Ascending aorta (tissue), 2 donors: ENCODE data around the gene CEP43. TPM values are rescaled to one million over a fixed set of nuclear protein-coding genes. Genes with fewer than 3 reads are reported as not detected.
A peak's percentile ranks its signal among the peaks of the same experiment; 100 is the strongest.
"Not testable (repeated sequence)": the region's sequence is repeated elsewhere in the genome, so short reads cannot be mapped to it uniquely, and the experiment has no call there.

Experiments
- DNase-seq, 2 donors: peaks; one replicate each; pipeline ENCODE4 v3.0.0-alpha.2; 2019; ENCODE audit warnings: low spot score in 2 of 2
- H3K27ac ChIP-seq, 2 donors: fragments of 200-600 bp; sonication (generic); one replicate each; pipeline ENCODE4 v1.5.1; 2016 to 2017; ENCODE audit warnings: mild to moderate bottlenecking in 1 of 2
- H3K27me3 ChIP-seq: fragments of 200-600 bp; sonication (generic); one replicate; pipeline ENCODE4 v1.5.1; 2017
- H3K36me3 ChIP-seq, 2 donors: fragments of 200-600 bp; sonication (generic); one replicate each; pipeline ENCODE4 v1.5.1; 2016
- H3K4me1 ChIP-seq, 2 donors: fragments of 200-600 bp; sonication (generic); one replicate each; pipeline ENCODE4 v1.5.1; 2016 to 2017; ENCODE audit warnings: mild to moderate bottlenecking in 1 of 2
- H3K4me3 ChIP-seq, 2 donors: fragments of 200-600 bp; sonication (generic); one replicate each; pipeline ENCODE4 v1.5.1; 2016 to 2017; ENCODE audit warnings: mild to moderate bottlenecking in 1 of 2
- H3K9me3 ChIP-seq, 2 donors: fragments of 200-600 bp; sonication (generic); one replicate each; pipeline ENCODE4 v1.5.1; 2016
- intact Hi-C: fragments of 100-400 bp; cut with DNase I; formaldehyde crosslinking; loops from one replicate; pipeline ENCODE4 v1.15.1; 2023
- total RNA-seq: library from RNA; depleted of rRNA; stranded (reverse); fragments of >200 nt; gene quantifications from one replicate; pipeline ENCODE4 v1.1.0, GENCODE V29; 2016
- TF ChIP-seq, protein P1 (sequence below), 3 experiments: fragments of 200-600 bp in 2 of 3; fragments of 450-650 bp in 1 of 3; sonication (generic) in 2 of 3; IDR thresholded peaks; one replicate each; pipeline ENCODE4 v1.5.1; 2016 to 2019; ENCODE audit warnings: antibody characterized with exemption in 3 of 3, mild to moderate bottlenecking in 1 of 3, moderate library complexity in 1 of 3

Gene CEP43, protein sequence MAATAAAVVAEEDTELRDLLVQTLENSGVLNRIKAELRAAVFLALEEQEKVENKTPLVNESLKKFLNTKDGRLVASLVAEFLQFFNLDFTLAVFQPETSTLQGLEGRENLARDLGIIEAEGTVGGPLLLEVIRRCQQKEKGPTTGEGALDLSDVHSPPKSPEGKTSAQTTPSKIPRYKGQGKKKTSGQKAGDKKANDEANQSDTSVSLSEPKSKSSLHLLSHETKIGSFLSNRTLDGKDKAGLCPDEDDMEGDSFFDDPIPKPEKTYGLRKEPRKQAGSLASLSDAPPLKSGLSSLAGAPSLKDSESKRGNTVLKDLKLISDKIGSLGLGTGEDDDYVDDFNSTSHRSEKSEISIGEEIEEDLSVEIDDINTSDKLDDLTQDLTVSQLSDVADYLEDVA
- 10.7 TPM for total RNA-seq

DNA sequence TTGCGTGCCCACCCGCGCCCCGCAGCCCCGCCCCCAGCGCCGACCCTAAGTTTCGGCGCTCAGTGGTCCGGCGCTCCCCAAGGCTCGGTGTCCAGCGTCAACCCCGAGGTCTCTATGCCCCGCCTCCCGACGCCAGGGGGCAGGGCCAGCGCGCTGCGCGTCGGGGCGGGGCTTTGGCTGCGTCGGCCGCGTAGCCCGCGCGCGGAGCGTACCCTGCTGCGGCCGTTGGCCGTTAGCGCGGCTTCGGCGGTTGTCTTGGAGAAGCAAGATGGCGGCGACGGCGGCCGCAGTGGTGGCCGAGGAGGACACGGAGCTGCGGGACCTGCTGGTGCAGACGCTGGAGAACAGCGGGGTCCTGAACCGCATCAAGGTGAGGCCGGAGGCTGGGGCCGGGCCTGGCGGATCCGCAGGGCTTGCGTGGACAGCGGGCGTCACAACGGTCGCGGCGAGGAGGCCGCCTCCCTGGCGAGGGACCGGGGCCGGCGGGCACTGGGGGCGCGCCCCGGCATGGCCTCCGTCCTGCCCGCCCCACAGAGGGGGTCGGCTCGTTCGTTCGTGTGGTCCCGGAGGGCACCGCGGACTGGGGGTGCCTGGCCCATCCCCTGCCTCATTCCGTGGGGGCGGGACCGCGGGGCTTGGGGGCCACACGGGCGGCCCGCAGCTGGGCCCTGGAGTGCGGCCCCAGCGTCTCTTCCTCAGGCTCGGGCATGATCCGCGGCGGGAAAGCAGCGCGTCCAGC lies at the start of gene CEP43:
CEP43 (plus strand) TSS at position 253 of the 739 bp plus-strand sequence; CDS start at position 269, 16 bp downstream.
- peak; percentile 77 to 96 for DNase-seq
- H3K27ac ChIP-seq: peak within 1 kb of the TSS; percentile 24 to 52
- TF ChIP-seq, protein P1, sequence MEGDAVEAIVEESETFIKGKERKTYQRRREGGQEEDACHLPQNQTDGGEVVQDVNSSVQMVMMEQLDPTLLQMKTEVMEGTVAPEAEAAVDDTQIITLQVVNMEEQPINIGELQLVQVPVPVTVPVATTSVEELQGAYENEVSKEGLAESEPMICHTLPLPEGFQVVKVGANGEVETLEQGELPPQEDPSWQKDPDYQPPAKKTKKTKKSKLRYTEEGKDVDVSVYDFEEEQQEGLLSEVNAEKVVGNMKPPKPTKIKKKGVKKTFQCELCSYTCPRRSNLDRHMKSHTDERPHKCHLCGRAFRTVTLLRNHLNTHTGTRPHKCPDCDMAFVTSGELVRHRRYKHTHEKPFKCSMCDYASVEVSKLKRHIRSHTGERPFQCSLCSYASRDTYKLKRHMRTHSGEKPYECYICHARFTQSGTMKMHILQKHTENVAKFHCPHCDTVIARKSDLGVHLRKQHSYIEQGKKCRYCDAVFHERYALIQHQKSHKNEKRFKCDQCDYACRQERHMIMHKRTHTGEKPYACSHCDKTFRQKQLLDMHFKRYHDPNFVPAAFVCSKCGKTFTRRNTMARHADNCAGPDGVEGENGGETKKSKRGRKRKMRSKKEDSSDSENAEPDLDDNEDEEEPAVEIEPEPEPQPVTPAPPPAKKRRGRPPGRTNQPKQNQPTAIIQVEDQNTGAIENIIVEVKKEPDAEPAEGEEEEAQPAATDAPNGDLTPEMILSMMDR (IDR thresholded peaks at IDR 0.05): no peak
- H3K9me3 ChIP-seq: no peaks in the 10 kb centered on the region
- no peaks in the 10 kb centered on the region for H3K36me3 ChIP-seq
- H3K27me3 ChIP-seq: no peaks in the 10 kb centered on the region
- H3K4me3 ChIP-seq: peak within 1 kb of the TSS; percentile 72 to 96
- intact Hi-C loops: loop anchor here (1.0 to 2.0 kb wide), 3 partner anchors 43 to 617 kb away; partner anchors contain the start of genes MPC1, RNASET2 and RPS6KA2
- peaks cover 7 to 12% of the 10 kb centered on the region in 2 donors for H3K4me1 ChIP-seq

DNA sequence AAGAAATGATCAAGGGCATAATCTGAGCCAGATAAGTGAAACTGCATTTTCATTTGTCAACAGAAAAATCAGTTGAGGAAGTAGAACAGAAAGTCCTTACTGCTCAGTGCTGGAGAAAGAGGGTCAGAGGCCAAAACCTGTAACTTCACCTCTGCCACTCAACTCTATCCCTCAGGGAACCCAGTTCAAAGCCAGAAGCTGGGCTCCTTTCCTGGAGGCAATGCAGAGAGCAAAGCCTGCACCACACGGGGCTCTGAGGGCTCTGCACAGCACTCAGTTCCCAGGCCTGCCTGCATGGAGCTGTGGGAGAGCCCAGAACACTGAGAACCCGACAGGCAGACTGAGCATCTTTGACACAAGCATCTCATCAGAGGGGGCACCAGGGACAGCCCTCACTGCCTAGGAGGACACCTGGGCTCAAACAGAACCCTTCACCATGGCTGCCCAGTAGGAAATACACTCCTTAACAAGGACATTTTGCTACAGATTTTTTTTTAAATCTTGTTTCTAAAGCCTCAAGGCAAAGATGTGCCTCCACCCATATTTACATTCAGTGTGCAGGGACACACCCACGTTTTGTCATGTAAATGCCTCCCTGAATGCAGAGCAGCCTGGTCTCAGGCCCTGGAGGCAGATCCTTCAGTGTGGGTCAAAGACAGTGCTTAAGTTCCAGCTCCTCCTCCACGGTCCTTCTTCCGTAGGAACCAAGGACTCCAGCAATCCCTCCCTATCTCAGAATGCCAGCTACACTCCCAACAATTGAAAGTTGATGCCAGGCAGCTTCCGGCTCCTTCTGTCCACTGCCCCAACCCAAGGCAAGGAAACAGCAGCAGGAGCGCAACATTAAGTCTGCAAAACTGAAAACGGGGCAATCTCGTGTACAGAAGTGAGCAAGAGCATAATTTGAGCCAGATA lies 49.4 kb upstream of the CEP43 start:
- no peak overlapping the region for H3K27ac ChIP-seq

DNA sequence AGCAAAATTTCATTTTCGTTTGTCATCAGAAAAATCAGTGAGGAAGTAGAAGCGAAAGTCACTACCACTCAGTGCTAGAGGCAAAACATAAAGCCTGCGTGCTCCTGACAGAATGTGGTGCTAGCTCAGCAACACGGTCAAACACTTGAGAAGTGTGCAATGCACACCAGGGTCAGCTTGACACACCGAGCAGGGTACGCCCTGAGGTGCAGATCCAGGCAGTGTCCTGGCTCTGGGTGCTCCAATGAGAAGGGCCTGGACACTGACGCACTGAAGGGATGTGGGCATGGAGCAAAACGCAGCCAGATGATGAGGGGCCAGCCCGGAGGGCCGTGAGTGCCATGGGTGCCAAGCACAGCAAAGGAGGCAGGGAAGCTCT lies 48.8 kb upstream of the CEP43 start:
- H3K27ac ChIP-seq: peak overlapping the region in 1 of 2 donors; percentile 19
- TF ChIP-seq, protein P1 (IDR thresholded peaks at IDR 0.05): no peak
- H3K27me3 ChIP-seq: no peaks in the 10 kb centered on the region
- no peaks in the 10 kb centered on the region for H3K9me3 ChIP-seq
- H3K36me3 ChIP-seq: peaks cover 11 to 22% of the 10 kb centered on the region in 2 donors
- peaks cover 0 to 2% of the 10 kb centered on the region in 2 donors for H3K4me1 ChIP-seq
- H3K4me3 ChIP-seq: no peak overlapping the region
- intact Hi-C loops: loop anchor here (10.0 kb wide), 1 partner anchor 566 kb away; the partner anchor contains the start of gene MPC1
- DNase-seq: no peak

More for the DNA sequence above, 49.4 kb upstream of the CEP43 start:
- H3K4me1 ChIP-seq: no peaks in the 10 kb centered on the region
- no peak overlapping the region for H3K4me3 ChIP-seq
- intact Hi-C loops: loop anchor here (10.0 kb wide), 1 partner anchor 565 kb away; the partner anchor contains the start of gene MPC1
- no peaks in the 10 kb centered on the region for H3K9me3 ChIP-seq
- TF ChIP-seq, protein P1 (IDR thresholded peaks at IDR 0.05): no peak
- H3K27me3 ChIP-seq: no peaks in the 10 kb centered on the region
- H3K36me3 ChIP-seq: peaks cover 11 to 22% of the 10 kb centered on the region in 2 donors
- no peak for DNase-seq

DNA sequence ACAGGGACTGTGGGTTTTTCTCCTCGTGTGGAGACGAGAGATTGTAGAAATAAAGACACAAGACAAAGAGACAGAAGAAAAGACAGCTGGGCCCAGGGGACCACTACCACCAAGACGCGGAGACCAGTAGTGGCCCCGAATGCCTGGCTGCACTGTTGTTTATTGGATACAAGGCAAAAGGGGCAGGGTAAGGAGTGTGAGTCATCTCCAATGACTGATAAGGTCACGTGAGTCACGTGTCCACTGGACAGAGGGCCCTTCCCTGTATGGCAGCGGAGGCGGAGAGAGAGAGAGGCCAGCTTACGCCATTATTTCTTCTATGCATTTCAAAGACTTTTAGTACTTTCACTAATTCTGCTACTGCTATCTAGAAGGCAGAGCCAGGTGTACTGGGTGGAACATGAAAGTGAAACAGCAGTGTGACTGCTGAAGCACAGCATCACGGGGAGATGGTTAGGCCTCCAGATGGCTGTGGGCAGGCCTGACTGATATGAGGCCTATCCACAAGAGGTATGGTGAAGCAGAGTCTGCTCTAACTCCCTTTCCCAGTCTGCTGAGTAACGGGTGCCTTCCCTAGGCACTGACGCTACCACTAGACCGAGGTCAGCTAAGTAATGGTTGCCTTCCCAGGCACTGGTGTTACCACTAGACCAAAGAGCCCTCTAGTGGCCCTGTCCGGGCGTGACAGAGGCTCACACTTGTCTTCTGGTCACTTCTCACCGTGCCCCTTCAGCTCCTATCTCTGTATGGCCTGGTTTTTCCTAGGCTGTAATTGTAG lies 48.1 kb upstream of the CEP43 start:
- DNase-seq: peak in 1 of 2 donors; percentile 76
- H3K4me1 ChIP-seq, H3K4me3 ChIP-seq, H3K27me3 ChIP-seq, H3K9me3 ChIP-seq: not testable (repeated sequence)
- intact Hi-C loops: loop anchor here (10.0 kb wide), 1 partner anchor 566 kb away; the partner anchor contains the start of gene MPC1
- Histone ChIP-seq H3K36me3 (peaks cover 9 to 18% of the 10 kb centered on the region in 2 donors), H3K27ac (peak overlapping the region in 1 of 2 donors; percentile 19)
- TF ChIP-seq, protein P1 (IDR thresholded peaks at IDR 0.05): peak in 2 of 3 experiments; percentile 35 to 43
